ENCODE measurements around the gene MRTO4. TPM values are rescaled to one million over a fixed set of nuclear protein-coding genes. Genes with fewer than 3 reads are reported as not detected.
"Not testable (repeated sequence)": the region's sequence is repeated elsewhere in the genome, so short reads cannot be mapped to it uniquely, and the experiment has no call there.

MRTO4 gene
- total and polyA plus RNA-seq, 7 donors = 19.9 to 103 (median 35.8) TPM

DNA sequence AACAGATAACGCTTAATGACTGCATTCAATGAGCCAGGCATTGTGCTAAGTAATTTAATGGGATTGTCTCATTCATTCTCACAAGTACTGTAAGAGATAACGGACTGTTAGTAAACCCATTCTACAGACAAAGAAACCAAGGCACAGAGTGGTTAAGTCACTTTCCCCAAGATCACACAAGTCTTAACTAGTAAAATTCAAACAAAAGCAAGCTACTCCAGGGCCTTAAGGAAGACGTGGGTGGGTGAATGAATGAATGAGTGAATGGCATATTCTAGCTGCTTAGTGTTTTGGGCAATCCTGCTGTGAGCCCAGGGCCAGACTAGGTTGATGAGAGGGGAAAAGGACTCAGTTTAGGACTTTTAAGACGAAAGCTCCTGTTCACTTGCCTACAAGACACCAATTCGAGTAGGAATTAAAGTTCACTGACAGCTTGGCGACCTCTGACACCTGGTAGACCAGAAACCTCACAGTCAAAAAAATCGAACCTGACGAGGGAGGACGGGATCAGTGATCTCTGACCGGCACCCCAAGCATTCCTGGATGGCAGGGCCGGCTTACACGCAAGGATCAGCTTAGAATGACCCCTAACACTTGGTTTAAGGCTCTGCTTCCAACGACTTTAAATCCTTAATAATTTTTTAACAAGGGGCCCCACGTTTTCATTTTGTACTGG, 838 bp upstream of the MRTO4 start:
- H3K4me1 ChIP-seq = peaks cover 21% of the 10 kb centered on the region
- WGBS, 3 donors = 9 to 10% (median 10%) methylated on average over 14 of the region's 14 CpGs
- peak overlapping the region; percentile 93 for H3K4me3 ChIP-seq
- H3K36me3 ChIP-seq (ENCODE audit: insufficient read depth in 1 of 2, low read depth in 1 of 2) = peaks cover 0 to 16% of the 10 kb centered on the region in 2 donors
- ATAC-seq = no peak
- intact Hi-C loops (cut with DNase I) = loop anchor here (5.0 to 10.0 kb wide), 2 partner anchors 62 to 404 kb away; partner anchors contain the start of genes AKR7A2 (in 1 of the 2) and SLC66A1 (in 1 of the 2)
- H3K27me3 ChIP-seq (ENCODE audit: insufficient read depth in 3 of 3, low read length in 2 of 3) = no peaks in the 10 kb centered on the region
- TF ChIP-seq, protein P1, sequence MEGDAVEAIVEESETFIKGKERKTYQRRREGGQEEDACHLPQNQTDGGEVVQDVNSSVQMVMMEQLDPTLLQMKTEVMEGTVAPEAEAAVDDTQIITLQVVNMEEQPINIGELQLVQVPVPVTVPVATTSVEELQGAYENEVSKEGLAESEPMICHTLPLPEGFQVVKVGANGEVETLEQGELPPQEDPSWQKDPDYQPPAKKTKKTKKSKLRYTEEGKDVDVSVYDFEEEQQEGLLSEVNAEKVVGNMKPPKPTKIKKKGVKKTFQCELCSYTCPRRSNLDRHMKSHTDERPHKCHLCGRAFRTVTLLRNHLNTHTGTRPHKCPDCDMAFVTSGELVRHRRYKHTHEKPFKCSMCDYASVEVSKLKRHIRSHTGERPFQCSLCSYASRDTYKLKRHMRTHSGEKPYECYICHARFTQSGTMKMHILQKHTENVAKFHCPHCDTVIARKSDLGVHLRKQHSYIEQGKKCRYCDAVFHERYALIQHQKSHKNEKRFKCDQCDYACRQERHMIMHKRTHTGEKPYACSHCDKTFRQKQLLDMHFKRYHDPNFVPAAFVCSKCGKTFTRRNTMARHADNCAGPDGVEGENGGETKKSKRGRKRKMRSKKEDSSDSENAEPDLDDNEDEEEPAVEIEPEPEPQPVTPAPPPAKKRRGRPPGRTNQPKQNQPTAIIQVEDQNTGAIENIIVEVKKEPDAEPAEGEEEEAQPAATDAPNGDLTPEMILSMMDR (IDR thresholded peaks at IDR 0.05) = no peak
- DNase-seq = no peak
- peak overlapping the region; percentile 95 for H3K27ac ChIP-seq
- H3K9me3 ChIP-seq = no peaks in the 10 kb centered on the region

DNA sequence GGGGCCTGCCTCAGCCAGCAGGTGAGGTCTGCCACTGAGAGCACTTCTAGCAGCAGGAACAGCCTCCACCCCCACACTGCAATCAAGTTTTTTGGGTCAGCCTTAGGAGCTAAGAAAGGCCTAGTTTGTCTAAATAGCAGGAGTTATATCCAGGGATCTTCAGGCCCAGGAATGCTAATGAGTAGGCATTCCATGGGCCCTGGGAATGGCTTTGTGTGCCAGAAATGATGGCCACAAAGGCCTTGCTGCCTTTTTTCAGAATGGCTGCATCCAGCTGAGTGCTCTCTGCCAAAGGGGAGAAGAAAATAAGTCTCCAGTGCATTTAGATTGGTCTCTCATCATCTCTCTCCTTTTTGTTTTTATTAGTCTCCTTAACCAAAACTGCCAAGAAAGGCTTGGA, 2.8 kb downstream of the MRTO4 start:
- no peak for DNase-seq
- intact Hi-C loops (cut with DNase I) = loop anchor here (5.0 to 10.0 kb wide), 2 partner anchors 58 to 400 kb away; partner anchors contain the start of genes AKR7A2 (in 1 of the 2) and SLC66A1 (in 1 of the 2)
- Histone ChIP-seq H3K4me3 (no peak overlapping the region), H3K27me3 (ENCODE audit: insufficient read depth in 3 of 3, low read length in 2 of 3) (no peaks in the 10 kb centered on the region), H3K27ac (no peak overlapping the region), H3K36me3 (ENCODE audit: insufficient read depth in 1 of 2, low read depth in 1 of 2) (peaks cover 6 to 52% of the 10 kb centered on the region in 2 donors), H3K4me1 (peaks cover 21% of the 10 kb centered on the region), H3K9me3 (no peaks in the 10 kb centered on the region)
- ATAC-seq = no peak
- TF ChIP-seq, protein P1 (IDR thresholded peaks at IDR 0.05) = no peak

DNA sequence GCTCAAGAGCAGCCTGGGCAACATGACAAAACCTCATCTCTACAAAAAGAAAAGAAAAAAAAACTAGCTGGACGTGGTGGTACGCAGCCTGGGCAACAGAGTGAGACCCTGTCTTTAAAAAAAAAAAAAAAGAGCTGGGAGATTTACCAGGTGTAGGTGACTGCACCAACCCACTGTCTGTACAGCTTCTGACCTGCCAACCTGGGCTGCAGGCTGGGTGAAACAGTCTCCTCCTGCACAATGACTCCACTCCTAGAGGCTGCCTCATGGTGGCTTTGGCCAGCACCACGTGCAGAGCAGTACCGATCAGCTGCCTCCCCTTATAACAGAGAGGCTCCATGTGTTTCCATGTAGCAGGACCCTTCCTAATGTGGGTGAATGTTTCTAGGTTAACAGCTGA, 3.7 kb downstream of the MRTO4 start:
- H3K36me3 ChIP-seq (ENCODE audit: insufficient read depth in 1 of 2, low read depth in 1 of 2) = peaks cover 6 to 61% of the 10 kb centered on the region in 2 donors
- ATAC-seq (no peak), DNase-seq (no peak)
- 69 to 83% (median 77%) methylated on average over 4 of the region's 4 CpGs for WGBS, 3 donors
- H3K27me3 ChIP-seq (ENCODE audit: insufficient read depth in 3 of 3, low read length in 2 of 3) = no peaks in the 10 kb centered on the region
- intact Hi-C loops (cut with DNase I) = loop anchor here in 1 of 2 donors (10.0 kb wide), 1 partner anchor 400 kb away; no protein-coding TSS in a partner anchor
- H3K4me3 ChIP-seq = no peak overlapping the region
- TF ChIP-seq, protein P1 (IDR thresholded peaks at IDR 0.05) = no peak
- peaks cover 19% of the 10 kb centered on the region for H3K4me1 ChIP-seq
- no peak overlapping the region for H3K27ac ChIP-seq
- no peaks in the 10 kb centered on the region for H3K9me3 ChIP-seq

DNA sequence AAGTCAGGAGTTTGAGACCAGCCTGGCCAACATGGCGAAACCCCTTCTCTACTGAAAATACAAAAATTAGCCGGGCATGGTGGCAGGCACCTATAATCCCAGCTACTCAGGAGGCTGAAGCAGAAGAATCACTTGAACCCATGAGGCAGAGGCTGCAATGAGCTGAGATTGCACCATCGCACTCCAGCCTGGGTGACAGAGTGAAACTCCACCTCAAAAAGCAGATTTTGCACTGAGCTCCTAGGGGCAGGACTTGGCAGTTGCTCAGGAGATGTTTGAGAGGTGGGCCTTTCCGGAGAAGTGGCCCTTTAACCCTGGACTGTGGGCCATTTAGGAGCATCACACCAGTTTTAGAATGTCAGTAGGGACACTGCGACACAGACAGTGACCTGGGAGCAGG, 4.7 kb downstream of the MRTO4 start:
- H3K27me3 ChIP-seq (ENCODE audit: insufficient read depth in 3 of 3, low read length in 2 of 3); ATAC-seq; DNase-seq; H3K4me3 ChIP-seq; H3K27ac ChIP-seq; H3K9me3 ChIP-seq: not testable (repeated sequence)
- intact Hi-C loops (cut with DNase I) = loop anchor here in 1 of 2 donors (10.0 kb wide), 1 partner anchor 398 kb away; no protein-coding TSS in a partner anchor
- peaks cover 14% of the 10 kb centered on the region for H3K4me1 ChIP-seq
- H3K36me3 ChIP-seq (ENCODE audit: insufficient read depth in 1 of 2, low read depth in 1 of 2) = peaks cover 6 to 68% of the 10 kb centered on the region in 2 donors
- 92 to 97% (median 92%) methylated on average over 5 of the region's 5 CpGs for WGBS, 3 donors

DNA sequence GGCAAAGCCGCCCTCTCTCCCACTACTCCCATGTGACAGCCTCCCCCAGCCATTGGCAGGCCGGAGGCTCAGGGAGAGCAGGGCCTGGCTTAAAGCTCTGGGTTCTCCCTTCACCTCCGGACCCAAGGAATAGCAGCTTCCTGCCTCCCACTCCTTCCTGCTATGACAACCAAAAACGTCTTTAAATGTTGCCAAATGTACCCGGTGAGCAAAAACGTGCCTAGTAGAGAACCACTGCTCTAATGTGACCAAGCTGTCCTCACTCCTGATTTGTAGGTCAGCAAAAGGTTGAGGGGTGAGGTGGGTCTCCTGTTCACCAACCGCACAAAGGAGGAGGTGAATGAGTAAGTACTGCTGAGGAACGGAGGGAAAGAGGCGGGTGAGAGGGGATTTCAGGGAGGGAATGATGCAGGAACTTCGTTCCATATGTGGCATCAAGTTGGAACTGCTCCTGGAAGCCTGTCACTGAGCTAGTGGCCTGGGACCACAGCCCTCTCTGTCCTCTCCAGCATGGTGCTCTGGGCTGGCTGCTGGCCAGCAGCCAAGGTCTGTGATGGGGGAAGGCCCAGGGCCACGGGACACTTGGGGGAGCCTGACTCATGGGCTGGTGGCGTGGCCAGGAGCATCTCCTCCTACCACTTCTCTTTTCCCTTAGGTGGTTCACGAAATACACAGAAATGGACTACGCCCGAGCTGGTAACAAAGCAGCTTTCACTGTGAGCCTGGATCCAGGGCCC, 5.7 kb downstream of the MRTO4 start:
- TF ChIP-seq, protein P1 (IDR thresholded peaks at IDR 0.05) = no peak
- WGBS, 3 donors = 71 to 77% (median 75%) methylated on average over 15 of the region's 15 CpGs
- H3K36me3 ChIP-seq (ENCODE audit: insufficient read depth in 1 of 2, low read depth in 1 of 2) = peaks cover 6 to 68% of the 10 kb centered on the region in 2 donors
- no peak overlapping the region for H3K27ac ChIP-seq
- no peaks in the 10 kb centered on the region for H3K9me3 ChIP-seq
- intact Hi-C loops (cut with DNase I) = loop anchor here in 1 of 2 donors (10.0 kb wide), 1 partner anchor 397 kb away; no protein-coding TSS in a partner anchor
- H3K27me3 ChIP-seq (ENCODE audit: insufficient read depth in 3 of 3, low read length in 2 of 3) = no peaks in the 10 kb centered on the region
- peaks cover 13% of the 10 kb centered on the region for H3K4me1 ChIP-seq
- DNase-seq = no peak
- no peak for ATAC-seq
- no peak overlapping the region for H3K4me3 ChIP-seq

Measured in psoas muscle (tissue), 8 donors.